Mammary epithelial cell (primary cell): ENCODE results near the gene EVPL.

Source experiments
- EZH2 ChIP-seq: IDR thresholded peaks from 2 replicates; pipeline ENCODE4 v1.6.1; 2012; ENCODE audit warnings: low read length, inconsistent platforms, borderline replicate concordance
- TF ChIP-seq, protein P1 (sequence below), 2 donors: IDR thresholded peaks in 1 of 2; conservative IDR thresholded peaks in 1 of 2; 2 replicates each; pipeline ENCODE4 v1.5.1; 2011 to 2012; ENCODE audit warnings: inconsistent platforms in 2 of 2, low read length in 2 of 2, mild to moderate bottlenecking in 2 of 2, control low read depth in 1 of 2, low read depth in 1 of 2; ENCODE audit not compliant: insufficient read depth in 1 of 2; ENCODE audit errors: extremely low read depth in 1 of 2

DNA sequence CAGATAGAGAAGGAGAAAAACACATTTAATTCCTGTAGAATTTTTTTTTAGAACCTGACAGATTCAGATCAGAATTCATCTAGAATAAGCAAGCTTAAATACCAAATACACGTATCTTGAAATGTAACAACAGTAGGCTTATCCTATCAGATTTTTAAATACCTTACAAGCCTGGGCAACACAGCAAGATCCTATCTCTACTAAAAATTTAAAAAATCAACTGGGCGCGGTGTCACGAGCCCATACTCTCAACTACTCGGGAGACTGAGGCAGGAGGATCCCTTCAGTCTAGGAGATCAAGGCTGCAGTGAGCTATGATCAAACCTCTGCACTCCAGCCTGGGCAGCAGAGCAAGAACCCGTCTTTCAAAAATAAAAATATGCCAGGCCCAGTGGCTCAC is 61.6 kb downstream of the EVPL start:
- TF ChIP-seq, protein P1, sequence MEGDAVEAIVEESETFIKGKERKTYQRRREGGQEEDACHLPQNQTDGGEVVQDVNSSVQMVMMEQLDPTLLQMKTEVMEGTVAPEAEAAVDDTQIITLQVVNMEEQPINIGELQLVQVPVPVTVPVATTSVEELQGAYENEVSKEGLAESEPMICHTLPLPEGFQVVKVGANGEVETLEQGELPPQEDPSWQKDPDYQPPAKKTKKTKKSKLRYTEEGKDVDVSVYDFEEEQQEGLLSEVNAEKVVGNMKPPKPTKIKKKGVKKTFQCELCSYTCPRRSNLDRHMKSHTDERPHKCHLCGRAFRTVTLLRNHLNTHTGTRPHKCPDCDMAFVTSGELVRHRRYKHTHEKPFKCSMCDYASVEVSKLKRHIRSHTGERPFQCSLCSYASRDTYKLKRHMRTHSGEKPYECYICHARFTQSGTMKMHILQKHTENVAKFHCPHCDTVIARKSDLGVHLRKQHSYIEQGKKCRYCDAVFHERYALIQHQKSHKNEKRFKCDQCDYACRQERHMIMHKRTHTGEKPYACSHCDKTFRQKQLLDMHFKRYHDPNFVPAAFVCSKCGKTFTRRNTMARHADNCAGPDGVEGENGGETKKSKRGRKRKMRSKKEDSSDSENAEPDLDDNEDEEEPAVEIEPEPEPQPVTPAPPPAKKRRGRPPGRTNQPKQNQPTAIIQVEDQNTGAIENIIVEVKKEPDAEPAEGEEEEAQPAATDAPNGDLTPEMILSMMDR (conservative IDR thresholded peaks at IDR 0.05 in 1 of 2, IDR thresholded peaks at IDR 0.05 in 1 of 2; ENCODE audit: extremely low read depth in 1 of 2, insufficient read depth in 1 of 2, low read depth in 1 of 2, low read length in 2 of 2) = no peak
- TF ChIP-seq EZH2 = no peak
